ENCODE measurements around the gene MAP3K14.
A peak's percentile ranks its signal among the peaks of the same experiment; 100 is the strongest.

Gene MAP3K14

DNA sequence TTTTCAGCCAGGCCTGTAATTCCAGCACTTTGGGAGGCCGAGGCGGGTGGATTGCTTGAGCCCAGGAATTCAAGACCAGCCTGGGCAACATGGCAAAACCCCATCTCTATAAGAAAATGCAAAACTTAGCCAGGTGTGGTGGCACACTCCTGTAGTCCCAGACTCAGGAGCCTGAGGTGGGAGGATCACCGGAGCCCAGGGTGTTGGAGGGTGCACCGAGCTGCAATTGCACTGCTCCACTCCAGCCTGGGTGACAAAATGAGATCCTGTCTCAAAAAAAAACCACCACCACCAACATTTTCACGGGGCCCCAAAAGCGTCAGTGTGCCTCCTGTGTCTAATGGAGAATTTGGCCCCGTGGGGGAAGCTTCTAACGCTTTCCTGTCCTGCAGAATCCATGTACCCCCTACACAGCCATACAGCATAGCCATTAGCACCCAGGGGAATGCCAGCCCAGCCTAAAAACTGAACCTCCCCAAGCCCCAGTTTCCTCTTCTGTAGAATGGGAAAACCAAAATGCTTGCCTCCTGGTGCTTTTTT, 22.2 kb upstream of the MAP3K14 start:
- DNase-seq (ENCODE audit: low spot score), result no peak

DNA sequence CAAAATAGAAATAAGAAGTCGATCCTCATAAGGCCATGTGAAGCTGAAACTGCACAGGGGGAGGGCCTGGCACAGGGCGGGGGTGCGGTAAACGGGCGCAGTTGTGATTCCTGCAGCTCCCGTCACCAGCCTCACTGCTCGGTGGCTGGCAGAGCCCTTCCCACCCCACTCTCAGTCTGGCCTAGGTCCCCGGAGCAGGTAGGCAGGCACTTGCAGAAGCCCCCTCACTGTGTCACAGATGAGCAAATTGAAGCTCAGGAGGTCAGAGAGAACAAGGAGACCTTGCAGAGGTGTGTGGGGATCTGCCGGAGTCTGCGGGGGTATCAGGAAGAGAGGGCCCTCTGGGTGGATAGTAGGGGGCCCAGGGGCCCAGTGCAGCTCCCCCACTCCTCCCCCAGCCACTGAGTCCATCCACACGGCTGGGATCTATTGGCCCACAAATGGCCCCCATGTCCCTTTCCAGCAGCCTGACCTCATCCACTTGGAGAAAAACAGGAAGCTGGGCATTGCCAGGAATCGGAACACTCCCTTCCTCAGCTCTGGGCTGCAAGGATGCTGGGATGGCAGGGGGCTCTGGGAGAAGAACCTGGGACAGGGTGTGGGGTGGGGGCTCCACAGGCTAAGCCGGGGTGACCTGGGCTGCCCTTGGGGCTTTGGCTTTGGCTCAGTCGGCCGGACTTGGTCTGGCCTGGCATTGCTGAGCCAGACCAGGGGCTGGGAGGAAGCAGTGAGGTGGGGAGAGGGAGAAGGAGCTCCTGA, 21.4 kb upstream of the MAP3K14 start:
- DNase-seq (ENCODE audit: low spot score), result no peak

DNA sequence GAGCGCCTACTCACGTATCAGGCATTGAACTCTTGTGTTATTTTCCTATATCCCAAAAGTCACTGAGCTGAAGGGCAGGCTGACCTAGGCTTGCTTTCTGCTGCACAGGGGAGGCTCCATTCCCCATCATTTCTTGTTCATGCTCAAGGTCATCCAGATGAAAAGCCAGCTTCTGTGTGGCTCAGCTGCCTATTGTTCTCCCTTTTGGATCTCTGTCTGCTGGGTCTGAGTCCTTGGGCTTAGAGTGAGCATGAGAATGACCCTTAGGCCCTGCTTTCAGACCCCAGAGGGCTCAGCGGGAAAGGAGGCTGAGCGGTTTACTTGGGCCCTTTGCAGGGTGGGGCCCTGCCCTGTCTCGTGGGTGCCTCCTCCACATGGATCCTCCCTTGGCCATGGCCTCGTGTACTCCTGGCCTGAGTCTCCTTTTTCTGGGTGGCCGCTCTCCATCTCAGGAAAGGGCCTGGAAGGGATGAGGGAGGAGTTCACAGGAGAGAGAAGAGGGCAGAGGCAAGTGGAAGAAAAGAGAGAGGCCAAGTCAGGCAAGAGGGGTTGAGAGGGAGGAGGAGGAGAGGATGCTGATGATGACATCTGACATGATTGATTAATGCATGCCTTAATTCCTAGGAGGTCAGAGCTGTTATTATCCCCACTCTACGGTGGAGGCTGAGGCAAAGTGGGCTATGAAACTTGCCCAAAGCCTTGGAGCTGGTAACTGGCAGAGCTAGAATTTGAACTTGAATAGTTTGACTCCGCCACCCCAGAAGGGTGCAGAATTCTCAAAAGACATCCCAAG, 19.8 kb upstream of the MAP3K14 start:
- no peak for DNase-seq (ENCODE audit: low spot score)

DNA sequence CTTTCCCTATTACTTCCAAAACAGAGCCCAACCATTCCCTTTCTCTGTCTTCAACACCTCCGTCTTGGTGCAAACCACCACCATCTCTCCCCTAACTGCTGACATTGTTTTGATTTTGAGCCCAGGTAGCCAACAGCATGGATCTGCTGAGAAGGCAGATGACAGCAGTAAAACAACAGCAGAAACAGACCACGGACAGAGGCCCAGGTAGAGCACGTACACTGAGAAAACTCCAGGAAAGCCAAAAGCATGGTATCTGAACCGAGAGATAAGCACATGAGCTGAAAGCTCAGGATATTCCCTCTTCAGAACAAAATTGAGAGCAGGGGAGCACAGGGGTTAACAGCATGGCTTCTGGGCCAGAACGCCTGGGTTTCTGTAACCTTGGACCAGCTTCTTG, 18.9 kb upstream of the MAP3K14 start:
- no peak for DNase-seq (ENCODE audit: low spot score)

DNA sequence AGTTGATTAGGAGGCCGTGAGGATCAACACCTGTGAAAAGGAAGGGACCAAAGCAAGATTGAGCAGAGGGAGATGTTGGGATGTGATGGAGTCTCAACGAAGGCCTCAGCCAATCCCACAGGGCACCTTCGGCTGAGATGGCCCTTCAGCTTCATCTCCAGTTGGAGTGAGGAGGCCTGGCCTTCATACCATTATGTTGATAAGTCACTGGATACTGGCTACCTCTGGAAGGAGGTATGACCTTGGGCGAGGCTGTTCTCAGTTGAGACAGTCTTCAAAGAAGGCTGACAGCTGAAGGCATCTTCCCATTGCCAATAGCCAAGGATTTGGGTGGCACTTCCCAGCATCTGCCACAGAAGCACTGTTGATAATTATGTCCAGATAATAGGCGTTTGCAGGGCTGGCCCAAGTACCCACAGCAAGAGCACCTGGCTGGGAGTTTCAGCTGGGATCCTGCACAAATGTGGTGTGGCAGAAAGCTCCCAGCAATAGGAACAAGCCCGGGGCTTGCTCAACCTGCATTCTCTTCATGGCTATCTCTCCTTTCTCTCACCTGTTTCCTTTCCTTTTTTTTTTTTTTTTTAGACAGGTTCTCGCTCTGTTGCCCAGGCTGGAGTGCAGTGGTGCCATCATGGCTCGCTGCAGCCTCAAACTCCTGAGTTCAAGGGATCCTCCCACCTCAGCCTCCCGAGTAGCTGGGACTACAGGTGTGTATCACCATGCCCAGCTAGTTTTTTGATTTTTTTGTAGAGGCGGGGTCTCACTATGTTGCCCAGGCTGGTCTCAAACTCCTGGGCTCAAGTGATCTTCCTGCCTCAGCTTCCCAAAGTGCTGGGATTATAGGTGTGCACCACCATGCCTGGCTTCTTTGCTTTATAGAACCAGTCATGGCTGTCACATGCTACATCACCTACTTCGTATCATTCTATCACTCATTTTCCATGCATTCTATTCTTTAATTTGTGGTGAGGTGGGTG, 18.2 kb upstream of the MAP3K14 start:
- no peak for DNase-seq (ENCODE audit: low spot score)

DNA sequence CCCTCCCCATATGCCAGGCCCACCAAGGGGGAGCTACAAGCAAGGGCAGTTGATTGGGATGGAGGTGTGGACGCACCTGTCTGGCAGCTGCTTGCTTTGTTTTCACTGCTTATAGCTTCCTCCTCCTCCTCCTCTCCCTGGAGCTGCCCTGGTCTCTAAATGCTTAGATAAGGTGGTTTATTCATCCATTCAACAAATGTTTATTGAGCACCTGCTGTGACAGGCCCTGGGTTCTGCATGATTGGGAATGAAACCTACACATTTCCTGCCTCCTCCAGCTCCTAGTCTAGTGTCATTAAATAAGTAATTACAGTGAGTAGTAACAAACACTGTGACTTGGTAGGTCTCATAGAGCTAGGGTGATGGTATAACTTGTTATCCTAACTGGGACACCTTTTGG, 17.4 kb upstream of the MAP3K14 start:
- DNase-seq (ENCODE audit: low spot score), result no peak

DNA sequence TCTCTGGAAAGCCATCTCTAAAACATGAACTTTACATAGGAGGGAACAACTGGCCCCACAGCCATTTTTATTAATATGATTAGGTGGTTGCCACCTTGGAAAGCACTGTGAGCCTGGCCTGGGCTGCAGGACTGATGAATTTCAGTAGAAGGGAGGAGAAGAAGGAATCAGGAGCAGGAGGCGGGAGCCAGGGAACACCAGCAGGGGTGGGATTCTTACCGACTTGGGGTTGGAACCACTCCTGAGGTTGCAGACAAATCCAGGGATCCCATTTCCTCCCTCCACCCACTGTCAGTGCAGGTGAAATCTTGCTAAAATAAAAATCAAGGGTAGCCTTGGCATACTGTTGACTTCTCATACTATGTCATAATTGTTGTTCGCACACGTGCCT, 16.9 kb upstream of the MAP3K14 start:
- no peak for DNase-seq (ENCODE audit: low spot score)

DNA sequence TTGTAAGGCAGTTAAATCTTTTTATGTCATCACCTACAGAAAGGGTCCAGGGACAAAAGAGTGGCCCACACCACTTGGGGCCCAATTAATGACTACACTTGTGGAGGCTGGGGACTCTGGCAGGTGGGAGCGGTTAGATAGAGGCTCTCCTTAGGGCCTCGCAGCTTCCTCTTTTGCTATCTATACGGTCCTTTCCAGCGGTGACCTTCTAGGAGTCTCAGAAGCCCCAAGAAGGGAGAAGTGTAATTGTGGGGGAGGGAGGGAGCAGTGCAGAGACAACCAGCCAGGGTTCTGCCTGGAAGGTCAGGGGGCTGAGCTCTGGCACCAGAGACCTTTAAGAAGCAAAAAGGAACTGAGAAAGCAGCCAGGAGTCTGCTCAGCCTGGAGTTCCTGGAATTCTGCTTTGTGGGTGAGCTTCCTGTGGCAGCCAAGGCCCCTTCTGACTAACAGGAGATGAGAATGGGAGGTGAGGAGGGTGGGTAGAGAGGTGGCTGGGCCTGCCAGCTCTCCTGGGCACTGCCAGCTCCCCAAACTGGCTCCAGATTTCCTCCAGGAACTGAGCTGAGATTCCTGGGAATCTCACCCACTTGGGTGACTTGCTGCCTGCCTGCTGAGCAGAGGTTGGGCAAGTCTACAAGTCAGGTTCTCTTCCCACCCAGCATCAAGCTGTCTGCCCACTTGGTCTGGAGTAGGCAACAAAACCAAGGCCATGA, 16.3 kb upstream of the MAP3K14 start:
- no peak for DNase-seq (ENCODE audit: low spot score)

DNA sequence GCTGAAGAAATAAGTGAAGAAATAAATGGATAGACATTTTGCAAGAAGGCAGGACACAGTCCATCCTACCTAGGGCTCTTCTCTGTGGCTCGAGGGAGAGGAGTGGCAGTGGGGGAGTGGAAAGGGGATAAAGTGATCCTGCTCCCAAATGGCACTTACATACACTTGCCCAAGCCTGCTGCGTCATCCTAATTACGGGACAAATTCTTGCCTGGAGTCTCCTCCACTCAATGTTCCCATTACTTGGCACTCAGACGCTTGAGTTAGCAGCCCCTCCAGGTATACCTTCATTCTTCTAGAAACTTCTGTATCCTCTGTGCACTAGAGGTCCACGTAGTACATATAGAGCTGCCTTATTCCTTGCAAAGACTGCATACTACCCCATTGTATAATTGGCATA, 15.7 kb upstream of the MAP3K14 start:
- no peak for DNase-seq (ENCODE audit: low spot score)

DNA sequence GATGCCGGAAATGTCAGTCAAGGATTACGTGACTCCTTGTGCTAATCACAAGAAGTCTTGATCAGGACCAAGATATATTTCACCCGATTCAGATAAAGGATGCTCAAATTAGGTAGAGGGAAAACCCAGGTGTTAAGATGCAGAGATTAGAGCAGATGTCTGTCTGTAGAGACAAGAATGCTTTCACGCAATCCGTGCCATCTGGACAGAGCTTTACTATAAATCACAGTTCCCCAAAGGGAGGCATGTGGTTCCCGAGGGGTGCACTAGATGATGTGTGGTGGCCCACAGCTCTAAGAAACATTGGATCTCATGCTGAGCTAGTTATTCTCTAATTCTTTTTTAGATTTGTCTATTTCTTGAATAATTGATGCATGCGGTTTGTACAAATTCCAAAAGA, 9.8 kb upstream of the MAP3K14 start:
- DNase-seq (ENCODE audit: low spot score), result no peak

DNA sequence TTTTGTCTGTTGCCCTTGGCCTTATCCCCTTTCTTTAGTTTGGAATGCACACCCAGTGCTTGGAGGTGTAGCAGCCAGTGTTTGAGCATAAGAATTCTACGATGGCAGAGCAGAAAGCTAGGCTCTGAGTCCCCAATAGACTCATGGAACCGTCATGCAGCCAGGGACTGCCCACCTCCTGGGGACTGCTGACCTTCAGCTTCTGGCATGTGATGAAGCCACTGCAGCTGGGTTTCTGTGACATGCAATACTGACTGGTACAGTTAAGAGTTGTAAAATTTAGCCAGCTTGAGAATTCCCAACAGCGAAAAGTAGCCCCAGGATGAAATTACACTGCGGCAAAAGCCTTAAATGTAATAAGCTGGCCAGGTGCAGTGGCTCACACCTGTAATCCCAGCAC, 9.0 kb upstream of the MAP3K14 start:
- DNase-seq (ENCODE audit: low spot score), result no peak

DNA sequence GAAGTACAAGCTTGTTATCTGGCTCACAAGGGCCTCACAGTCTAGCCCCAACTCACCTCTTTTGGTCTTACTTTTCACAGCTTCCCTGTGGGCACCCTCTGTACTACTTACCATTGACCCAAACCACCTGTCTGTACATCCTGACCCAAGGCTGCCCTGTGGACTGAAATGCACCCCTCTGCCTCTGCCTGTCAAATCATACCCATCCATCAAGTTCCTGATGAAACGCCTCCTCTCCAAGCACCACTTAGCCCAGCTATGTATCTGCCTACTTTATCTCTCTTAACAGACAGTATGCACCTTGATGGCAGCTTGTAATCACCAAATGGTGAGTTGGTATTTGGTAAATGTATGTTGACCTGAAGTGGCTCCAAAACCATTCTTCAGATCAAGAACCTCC, 7.5 kb upstream of the MAP3K14 start:
- DNase-seq (ENCODE audit: low spot score), result no peak

DNA sequence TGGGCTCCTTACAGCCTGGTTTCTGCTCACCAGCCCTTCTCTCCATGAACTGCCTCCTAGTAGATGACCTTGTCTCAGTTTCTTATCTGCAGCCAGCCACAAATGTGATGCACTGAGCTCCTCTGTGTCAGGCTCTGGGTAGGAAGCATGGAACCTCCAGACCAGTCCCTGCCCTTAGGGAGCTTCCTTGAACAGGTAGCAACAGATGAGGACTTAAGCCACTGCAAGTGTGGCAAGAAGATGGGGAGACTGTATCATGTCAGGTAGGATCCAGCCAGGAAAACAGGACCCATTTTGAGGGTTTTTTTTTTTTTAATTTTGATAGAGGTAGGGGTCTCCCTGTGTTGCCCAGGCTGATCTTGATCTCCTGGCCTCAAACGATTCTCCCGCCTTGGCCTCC, 5.3 kb upstream of the MAP3K14 start:
- DNase-seq (ENCODE audit: low spot score), result no peak

DNA sequence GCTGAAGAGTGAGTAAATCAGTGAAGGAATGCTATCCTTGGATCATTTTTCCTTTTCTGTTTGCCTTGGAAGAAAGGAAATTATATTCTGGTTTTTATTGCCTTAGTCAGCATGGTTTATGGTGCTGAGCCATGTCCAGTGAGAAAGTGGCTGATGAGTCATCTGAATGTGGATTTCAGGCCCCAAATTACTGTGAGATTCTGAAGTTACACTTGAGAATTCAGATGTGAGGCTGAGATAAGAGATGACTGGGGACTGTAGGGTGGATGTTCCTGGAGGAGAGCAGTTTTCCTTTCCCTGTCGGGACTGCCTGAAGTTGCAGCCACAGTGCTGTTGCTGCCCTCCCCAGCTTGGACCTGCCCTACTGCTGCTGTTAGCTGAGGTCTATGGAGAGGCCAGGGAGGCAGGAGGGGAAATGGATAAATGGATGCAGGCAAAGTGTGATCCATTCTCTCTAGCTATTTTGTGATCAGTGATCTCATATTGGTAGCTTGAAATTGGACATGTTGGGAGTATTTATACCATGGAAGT, 4.2 kb upstream of the MAP3K14 start:
- peak; percentile 89 for DNase-seq (ENCODE audit: low spot score)

DNA sequence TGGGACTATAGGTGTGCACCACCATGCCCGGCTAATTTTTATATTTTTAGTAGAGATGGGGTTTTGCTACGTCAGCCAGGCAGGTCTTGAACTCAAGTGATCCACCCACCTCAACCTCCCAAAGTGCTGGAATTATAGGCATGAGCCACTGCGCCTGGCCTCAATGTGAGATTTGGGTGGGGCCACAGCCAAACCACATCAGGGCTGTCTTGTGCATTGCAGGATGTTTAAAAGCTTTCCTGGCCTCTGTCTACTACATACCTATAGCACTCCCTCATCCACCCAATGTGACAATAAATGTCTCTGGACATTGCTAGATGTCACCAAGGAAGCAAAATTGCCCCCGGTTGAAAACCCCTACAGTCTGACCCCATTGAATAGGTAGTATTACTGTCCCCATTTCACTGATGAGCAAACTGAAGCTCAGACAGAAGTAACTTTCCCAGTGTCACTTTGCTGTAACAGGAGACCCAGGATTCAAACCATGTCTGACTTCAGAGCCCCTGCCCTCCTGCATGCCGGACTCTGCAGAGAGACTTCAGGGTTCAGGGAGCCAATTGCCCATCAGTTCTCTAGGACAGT, 3.6 kb upstream of the MAP3K14 start:
- DNase-seq (ENCODE audit: low spot score), result no peak

DNA sequence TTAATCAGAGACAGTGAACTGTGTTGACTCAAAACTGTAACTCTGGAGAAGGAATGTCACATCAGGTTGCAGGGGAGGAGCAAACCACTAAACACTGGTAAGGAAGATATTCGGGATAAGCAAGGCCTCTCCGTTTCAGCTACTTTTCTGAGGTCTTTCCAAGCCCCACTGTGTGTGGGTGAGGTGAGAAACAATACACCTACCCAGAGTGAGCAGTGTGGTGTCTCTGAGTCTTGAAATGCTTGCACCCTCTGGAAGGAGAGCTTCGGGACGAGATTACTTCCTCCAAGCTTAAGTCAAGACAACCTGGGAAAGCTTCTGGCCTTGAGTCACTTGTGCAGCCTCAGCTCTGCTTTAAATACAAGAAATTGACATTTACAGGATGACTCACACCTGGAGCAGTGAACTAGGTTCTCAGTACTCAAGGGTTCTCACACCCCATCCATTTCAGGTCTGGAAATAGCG, 2.5 kb upstream of the MAP3K14 start:
- DNase-seq (ENCODE audit: low spot score), result no peak

DNA sequence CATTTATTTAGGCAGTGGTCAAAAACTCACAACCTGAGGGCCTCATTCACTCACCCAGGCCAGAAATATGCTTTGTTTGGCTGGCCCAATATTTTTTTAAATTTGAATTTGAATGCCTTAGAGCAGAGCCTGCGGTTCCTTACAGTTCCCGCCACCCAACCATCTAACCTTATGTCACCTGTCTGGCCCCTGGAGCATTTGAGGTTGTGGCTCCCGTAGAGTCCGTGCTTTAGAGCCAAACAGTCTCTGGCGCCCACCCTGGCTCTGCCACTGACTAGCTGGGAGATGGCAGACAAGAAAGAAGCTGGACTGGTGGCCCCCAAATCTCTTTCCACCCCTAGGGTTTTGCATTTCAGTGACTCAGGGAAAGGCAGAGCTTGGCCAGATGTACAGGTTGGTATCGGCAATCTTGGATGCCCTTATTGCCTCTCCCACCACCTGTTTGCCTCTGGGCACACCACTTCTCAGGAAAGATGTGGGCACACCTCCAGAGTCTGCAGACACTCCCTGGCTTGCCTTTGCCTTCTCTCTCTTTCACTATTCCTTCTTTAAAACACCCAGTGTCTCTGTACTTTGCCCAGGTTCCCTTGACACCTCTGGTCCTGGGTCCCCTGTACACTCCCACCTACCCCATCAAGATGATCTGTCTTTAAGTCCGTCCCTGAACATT, 1.9 kb upstream of the MAP3K14 start:
- DNase-seq (ENCODE audit: low spot score), result no peak

DNA sequence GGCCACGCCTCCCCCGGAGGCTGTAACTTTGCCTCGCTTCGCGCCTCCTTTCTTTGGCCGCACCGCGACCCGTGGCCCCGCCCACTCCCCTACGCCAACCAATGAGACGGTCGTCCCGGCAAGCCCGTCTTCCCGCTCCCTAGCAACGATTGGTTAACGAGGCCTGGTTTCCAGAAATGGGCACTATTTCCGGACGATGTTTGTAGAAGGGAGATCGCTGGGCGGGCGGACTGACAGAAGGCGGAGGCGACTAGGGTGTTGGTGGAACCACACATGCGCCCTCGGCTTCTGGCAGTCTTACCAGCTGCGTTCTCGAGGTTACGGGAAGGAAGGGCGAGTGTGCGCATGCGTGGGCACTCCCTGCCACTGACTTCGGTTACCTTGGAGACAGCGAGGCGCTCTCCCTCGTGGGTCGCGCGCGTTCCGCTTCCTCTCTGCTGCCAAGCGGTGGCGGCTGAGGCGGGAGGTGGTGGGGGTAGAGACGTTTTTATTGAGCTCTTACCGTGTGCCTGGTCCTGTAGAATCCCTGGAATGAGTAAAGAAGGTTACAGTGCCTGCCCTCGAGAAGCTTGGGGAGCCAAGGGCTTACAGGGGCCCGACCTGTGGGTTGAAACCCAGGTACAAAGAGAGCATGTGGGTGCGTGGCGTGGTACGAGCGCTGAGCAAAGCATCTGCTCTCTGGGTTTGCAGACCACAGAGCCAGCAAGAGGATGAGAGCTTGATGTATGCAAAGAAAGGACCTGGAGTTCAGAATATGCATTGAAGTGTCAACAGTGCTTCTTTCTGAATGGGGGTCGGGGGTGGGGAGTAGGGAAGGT, 500 bp upstream of the MAP3K14 start:
- peak; percentile 99 for DNase-seq (ENCODE audit: low spot score)

Data from hepatic stellate cell (primary cell).